ENCODE results near the gene CMSS1.

GRCh38 chr3:99881121-99881524, 63.5 kb downstream of the CMSS1 start:
- TF ChIP-seq CTCF (IDR thresholded peaks at IDR 0.05): no peak
- no peak for TF ChIP-seq POLR2A (IDR thresholded peaks at IDR 0.05)
